Measurements from ENCODE around the gene HAPLN2.

DNA sequence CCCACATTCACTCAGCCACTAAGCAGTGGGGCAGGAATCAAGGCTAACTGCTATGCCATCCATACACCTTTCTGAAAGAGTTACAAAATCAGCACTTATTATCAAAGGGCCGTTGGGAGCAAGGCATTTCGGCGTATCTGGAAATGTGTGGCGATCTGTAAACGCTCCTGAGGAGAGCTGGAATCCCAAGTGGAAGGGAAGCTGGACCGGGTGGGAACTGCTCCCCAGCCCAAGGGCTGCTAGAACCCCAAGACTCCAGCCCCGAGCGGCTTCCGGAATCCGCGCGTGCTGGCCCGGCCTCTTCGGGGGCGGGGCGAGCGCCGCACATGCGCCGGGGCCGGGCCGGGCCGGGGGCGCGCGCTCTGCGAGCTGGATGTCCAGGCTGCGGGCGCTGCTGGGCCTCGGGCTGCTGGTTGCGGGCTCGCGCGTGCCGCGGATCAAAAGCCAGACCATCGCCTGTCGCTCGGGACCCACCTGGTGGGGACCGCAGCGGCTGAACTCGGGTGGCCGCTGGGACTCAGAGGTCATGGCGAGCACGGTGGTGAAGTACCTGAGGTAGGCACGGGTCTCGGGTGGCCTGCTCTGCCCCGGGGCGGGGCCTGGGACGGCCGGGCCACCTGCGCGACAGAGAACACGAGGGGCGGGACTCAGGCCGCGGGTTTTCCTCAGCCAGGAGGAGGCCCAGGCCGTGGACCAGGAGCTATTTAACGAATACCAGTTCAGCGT lies 27.6 kb upstream of the HAPLN2 start, which contains the start of gene NAXE:
- TF ChIP-seq, protein P1, sequence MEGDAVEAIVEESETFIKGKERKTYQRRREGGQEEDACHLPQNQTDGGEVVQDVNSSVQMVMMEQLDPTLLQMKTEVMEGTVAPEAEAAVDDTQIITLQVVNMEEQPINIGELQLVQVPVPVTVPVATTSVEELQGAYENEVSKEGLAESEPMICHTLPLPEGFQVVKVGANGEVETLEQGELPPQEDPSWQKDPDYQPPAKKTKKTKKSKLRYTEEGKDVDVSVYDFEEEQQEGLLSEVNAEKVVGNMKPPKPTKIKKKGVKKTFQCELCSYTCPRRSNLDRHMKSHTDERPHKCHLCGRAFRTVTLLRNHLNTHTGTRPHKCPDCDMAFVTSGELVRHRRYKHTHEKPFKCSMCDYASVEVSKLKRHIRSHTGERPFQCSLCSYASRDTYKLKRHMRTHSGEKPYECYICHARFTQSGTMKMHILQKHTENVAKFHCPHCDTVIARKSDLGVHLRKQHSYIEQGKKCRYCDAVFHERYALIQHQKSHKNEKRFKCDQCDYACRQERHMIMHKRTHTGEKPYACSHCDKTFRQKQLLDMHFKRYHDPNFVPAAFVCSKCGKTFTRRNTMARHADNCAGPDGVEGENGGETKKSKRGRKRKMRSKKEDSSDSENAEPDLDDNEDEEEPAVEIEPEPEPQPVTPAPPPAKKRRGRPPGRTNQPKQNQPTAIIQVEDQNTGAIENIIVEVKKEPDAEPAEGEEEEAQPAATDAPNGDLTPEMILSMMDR (IDR thresholded peaks at IDR 0.05) = no peak
- peak; percentile 52 to 62 for TF ChIP-seq POLR2A (IDR thresholded peaks at IDR 0.05)
- TF ChIP-seq EP300 (IDR thresholded peaks at IDR 0.05) = no peak
- TF ChIP-seq POLR2AphosphoS5 (IDR thresholded peaks at IDR 0.05) = peak; percentile 63

Data from gastroesophageal sphincter (tissue), 3 donors.